Hepatocyte (in vitro differentiated cells): Measurements from ENCODE around the gene SGCA. TPM values are rescaled to one million over a fixed set of nuclear protein-coding genes. Genes with fewer than 3 reads are reported as not detected.
A peak's percentile ranks its signal among the peaks of the same experiment; 100 is the strongest.

Experiments
- DNase-seq: peaks from one replicate; pipeline ENCODE4 v3.0.0-alpha.2; 2016; ENCODE audit warnings: low spot score
- H2AFZ ChIP-seq: fragments of 200-600 bp; sonication (generic); 2 replicates; pipeline ENCODE4 v1.6.0; 2016; ENCODE audit warnings: antibody characterized with exemption, mild to moderate bottlenecking
- H3K27ac ChIP-seq: fragments of 200-600 bp; sonication (generic); 2 replicates; pipeline ENCODE4 v1.5.1; 2016; ENCODE audit warnings: mild to moderate bottlenecking
- H3K27me3 ChIP-seq: fragments of 200-600 bp; sonication (generic); 2 replicates; pipeline ENCODE4 v1.6.1; 2016
- H3K36me3 ChIP-seq: fragments of 200-600 bp; sonication (generic); replicated peaks from 2 replicates; pipeline ENCODE4 v1.5.1; 2016; ENCODE audit warnings: low read depth; ENCODE audit not compliant: insufficient read depth
- H3K4me1 ChIP-seq: fragments of 200-600 bp; sonication (generic); 2 replicates; pipeline ENCODE4 v1.5.1; 2016; ENCODE audit warnings: mild to moderate bottlenecking, moderate library complexity; ENCODE audit not compliant: insufficient read depth
- H3K4me2 ChIP-seq: fragments of 200-600 bp; sonication (generic); 2 replicates; pipeline ENCODE4 v1.6.0; 2016
- H3K4me3 ChIP-seq: fragments of 200-600 bp; sonication (generic); 2 replicates; pipeline ENCODE4 v1.5.1; 2016; ENCODE audit warnings: mild to moderate bottlenecking
- H3K79me2 ChIP-seq: fragments of 200-600 bp; sonication (generic); 2 replicates; pipeline ENCODE4 v1.6.0; 2017; ENCODE audit warnings: mild to moderate bottlenecking
- H3K9me2 ChIP-seq: fragments of 200-600 bp; sonication (generic); replicated peaks from 2 replicates; pipeline ENCODE4 v1.6.0; 2017; ENCODE audit warnings: mild to moderate bottlenecking; ENCODE audit not compliant: insufficient read depth
- H3K9me3 ChIP-seq: fragments of 200-600 bp; sonication (generic); 2 replicates; pipeline ENCODE4 v1.5.1; 2016; ENCODE audit warnings: low read depth, mild to moderate bottlenecking
- H4K20me1 ChIP-seq: fragments of 200-600 bp; sonication (generic); 2 replicates; pipeline ENCODE4 v1.6.0; 2016; ENCODE audit warnings: mild to moderate bottlenecking; ENCODE audit not compliant: insufficient read depth, poor library complexity, severe bottlenecking
- CTCF ChIP-seq: fragments of 200-600 bp; sonication (generic); IDR thresholded peaks from 2 replicates; pipeline ENCODE4 v1.5.1; 2016; ENCODE audit warnings: antibody characterized with exemption, mild to moderate bottlenecking; ENCODE audit not compliant: poor library complexity
- EZH2 ChIP-seq: fragments of 200-600 bp; sonication (generic); IDR thresholded peaks from 2 replicates; pipeline ENCODE4 v1.6.1; 2016; ENCODE audit warnings: antibody characterized with exemption, mild to moderate bottlenecking, borderline replicate concordance
- EZH2phosphoT487 ChIP-seq: fragments of 200-600 bp; sonication (generic); IDR thresholded peaks from one replicate; pipeline ENCODE4 v1.6.1; 2018; ENCODE audit warnings: antibody characterized with exemption, mild to moderate bottlenecking, low read depth, moderate library complexity; ENCODE audit not compliant: unreplicated experiment, severe bottlenecking
- WGBS: methylation state at CpG from one replicate; pipeline ENCODE4 v1.1.6; 2016; ENCODE audit warnings: low lambda C conversion rate; ENCODE audit errors: missing lambda C conversion rate; 5-methylcytosine and 5-hydroxymethylcytosine counted together
- polyA plus RNA-seq: library from polyadenylated mRNA; unstranded; fragments of >200 nt; fragmentation: Nextera tagmentation; extraction: Ambion mirVana; gene quantifications from 2 replicates; pipeline ENCODE4 v1.2.1, GENCODE V29; 2016
- total RNA-seq: library from RNA; depleted of rRNA; stranded (reverse); fragments of >200 nt; gene quantifications from 2 replicates; pipeline ENCODE4 v1.2.3, GENCODE V29; 2014

SGCA gene
- total and polyA plus RNA-seq, 2 experiments from 2014 or later, result 0.37 to 2.2 TPM

- peak overlapping the region; percentile 12 for H3K27ac ChIP-seq
- no peak overlapping the region for H3K4me3 ChIP-seq
- H3K4me1 ChIP-seq, result no peaks in the 10 kb centered on the region
- no peaks in the 10 kb centered on the region for H3K9me3 ChIP-seq
- no peaks in the 10 kb centered on the region for H3K27me3 ChIP-seq
- no peak overlapping the region for H2AFZ ChIP-seq
- TF ChIP-seq EZH2phosphoT487, result no peak
- no peak for TF ChIP-seq EZH2
- TF ChIP-seq CTCF, result no peak
- DNase-seq, result no peak
- no peaks in the 10 kb centered on the region for H3K36me3 ChIP-seq
- H3K4me2 ChIP-seq, result no peak overlapping the region
- H4K20me1 ChIP-seq, result peaks cover 40% of the 10 kb centered on the region
- WGBS, result 91% methylated on average over 28 of the region's 31 CpGs
- H3K79me2 ChIP-seq, result no peaks in the 10 kb centered on the region
- H3K9me2 ChIP-seq, result no peaks in the 10 kb centered on the region
These were observed 20.0 kb downstream of the SGCA start for GRCh38 chr17:50185631-50186471.

GRCh38 chr17:50186661-50187393 lies 21.0 kb downstream of the SGCA start:
- H2AFZ ChIP-seq, result no peak overlapping the region
- H3K9me3 ChIP-seq, result no peaks in the 10 kb centered on the region
- H3K27ac ChIP-seq, result peak overlapping the region; percentile 67
- H3K27me3 ChIP-seq, result no peaks in the 10 kb centered on the region
- WGBS, result 94% methylated on average over 21 of the region's 24 CpGs
- no peak for DNase-seq
- no peak overlapping the region for H3K4me2 ChIP-seq
- no peaks in the 10 kb centered on the region for H3K79me2 ChIP-seq
- TF ChIP-seq CTCF, result no peak
- H3K36me3 ChIP-seq, result no peaks in the 10 kb centered on the region
- no peaks in the 10 kb centered on the region for H3K9me2 ChIP-seq
- no peaks in the 10 kb centered on the region for H3K4me1 ChIP-seq
- no peak overlapping the region for H3K4me3 ChIP-seq
- peaks cover 50% of the 10 kb centered on the region for H4K20me1 ChIP-seq

GRCh38 chr17:50187394-50187725 lies 21.6 kb downstream of the SGCA start:
- TF ChIP-seq EZH2 (no peak), EZH2phosphoT487 (no peak), CTCF (no peak)
- H3K27ac ChIP-seq, result peak overlapping the region; percentile 67
- no peak for DNase-seq

More at GRCh38 chr17:50187394-50187725, 21.6 kb downstream of the SGCA start:
- Histone ChIP-seq H3K36me3 (no peaks in the 10 kb centered on the region), H3K4me2 (no peak overlapping the region), H3K79me2 (no peaks in the 10 kb centered on the region), H3K4me3 (no peak overlapping the region), H3K27me3 (no peaks in the 10 kb centered on the region), H3K4me1 (no peaks in the 10 kb centered on the region), H3K9me2 (no peaks in the 10 kb centered on the region), H3K9me3 (no peaks in the 10 kb centered on the region), H4K20me1 (peaks cover 55% of the 10 kb centered on the region), H2AFZ (no peak overlapping the region)
- 74% methylated on average over 4 of the region's 4 CpGs for WGBS
